ENCODE measurements around the gene MOCS3. TPM values are rescaled to one million over a fixed set of nuclear protein-coding genes. Genes with fewer than 3 reads are reported as not detected.
"Not testable (repeated sequence)": the region's sequence is repeated elsewhere in the genome, so short reads cannot be mapped to it uniquely, and the experiment has no call there.

The MOCS3 gene
- total RNA-seq, 1 experiment from 2014 or later, result 5.8 TPM

- Histone ChIP-seq H3K9me3 (ENCODE audit: control insufficient read depth, insufficient read depth, low read depth, low read length) (no peaks in the 10 kb centered on the region), H3K27ac (ENCODE audit: low read length) (no peak overlapping the region), H3K27me3 (ENCODE audit: control insufficient read depth, insufficient read depth, low read length) (no peaks in the 10 kb centered on the region), H3K4me1 (ENCODE audit: control insufficient read depth, insufficient read depth, low read length) (0 out of 2 replicates have a peak, but pooled peaks cover 3% of the 10 kb centered on the region), H3K36me3 (ENCODE audit: control insufficient read depth, insufficient read depth, low read length) (no peaks in the 10 kb centered on the region), H3K4me3 (ENCODE audit: low read depth in 2 of 2, low read length in 2 of 2) (no peak overlapping the region)
- no TSS peak for BruUV-seq (replicated peaks)
- intact Hi-C loops (cut with micrococcal nuclease; ENCODE audit: unreplicated experiment), result no loop called here
- in situ Hi-C loops (cut with HindIII; ENCODE audit: low pct_unique_long_range_greater_than_20kb, low sequenced_read_pairs), result no loop called here
- ATAC-seq, result no peak
- TF ChIP-seq POLR2AphosphoS5 (IDR thresholded peaks at IDR 0.05; ENCODE audit: low read depth, low read length), result no peak
- no peak for TF ChIP-seq SIN3A (IDR thresholded peaks at IDR 0.05; ENCODE audit: borderline replicate concordance, insufficient read depth, low read depth, low read length)
- TF ChIP-seq REST (IDR thresholded peaks at IDR 0.05; ENCODE audit: insufficient read depth in 1 of 2, low read depth in 2 of 2, low read length in 1 of 2), result no peak
- no peak for TF ChIP-seq TCF7L2 (IDR thresholded peaks at IDR 0.05; ENCODE audit: low read depth, low read length)
- TF ChIP-seq CTCF (IDR thresholded peaks at IDR 0.05), result no peak
- ChIA-PET POLR2A (no interaction called here), CTCF (no interaction called here)
- no peak for DNase-seq (ENCODE audit: low read depth, low spot score)
These were observed 17.2 kb downstream of the MOCS3 start for GRCh38 chr20:50975701-50976330.

- H3K4me3 ChIP-seq (ENCODE audit: low read depth in 2 of 2, low read length in 2 of 2), result no peak overlapping the region
- ATAC-seq (no peak), DNase-seq (ENCODE audit: low read depth, low spot score) (no peak)
- in situ Hi-C loops (cut with HindIII; ENCODE audit: low pct_unique_long_range_greater_than_20kb, low sequenced_read_pairs) (no loop called here), intact Hi-C loops (cut with micrococcal nuclease; ENCODE audit: unreplicated experiment) (no loop called here)
- BruUV-seq (replicated peaks), result no TSS peak
- no peaks in the 10 kb centered on the region for H3K27me3 ChIP-seq (ENCODE audit: control insufficient read depth, insufficient read depth, low read length)
- H3K36me3 ChIP-seq (ENCODE audit: control insufficient read depth, insufficient read depth, low read length), result no peaks in the 10 kb centered on the region
- H3K27ac ChIP-seq (ENCODE audit: low read length), result no peak overlapping the region
- 0 out of 2 replicates have a peak, but pooled peaks cover 3% of the 10 kb centered on the region for H3K4me1 ChIP-seq (ENCODE audit: control insufficient read depth, insufficient read depth, low read length)
- ChIA-PET POLR2A (no interaction called here), CTCF (interaction anchor here (0.6 to 0.8 kb wide), 4 partner anchors 10 to 618 kb away, joined by 3 to 5 read pairs (median 3); no protein-coding TSS in a partner anchor)
- H3K9me3 ChIP-seq (ENCODE audit: control insufficient read depth, insufficient read depth, low read depth, low read length), result no peaks in the 10 kb centered on the region
- TF ChIP-seq TCF7L2 (IDR thresholded peaks at IDR 0.05; ENCODE audit: low read depth, low read length) (no peak), POLR2AphosphoS5 (IDR thresholded peaks at IDR 0.05; ENCODE audit: low read depth, low read length) (no peak), SIN3A (IDR thresholded peaks at IDR 0.05; ENCODE audit: borderline replicate concordance, insufficient read depth, low read depth, low read length) (no peak), CTCF (IDR thresholded peaks at IDR 0.05) (no peak), REST (IDR thresholded peaks at IDR 0.05; ENCODE audit: insufficient read depth in 1 of 2, low read depth in 2 of 2, low read length in 1 of 2) (no peak)
These were observed 18.7 kb downstream of the MOCS3 start for GRCh38 chr20:50977066-50978021.

GRCh38 chr20:50978533-50978932 lies 19.9 kb downstream of the MOCS3 start:
- H3K4me1 ChIP-seq (ENCODE audit: control insufficient read depth, insufficient read depth, low read length); in situ Hi-C loops (cut with HindIII; ENCODE audit: low pct_unique_long_range_greater_than_20kb, low sequenced_read_pairs); H3K9me3 ChIP-seq (ENCODE audit: control insufficient read depth, insufficient read depth, low read depth, low read length); H3K27me3 ChIP-seq (ENCODE audit: control insufficient read depth, insufficient read depth, low read length); intact Hi-C loops (cut with micrococcal nuclease; ENCODE audit: unreplicated experiment); H3K27ac ChIP-seq (ENCODE audit: low read length); BruUV-seq (replicated peaks); H3K36me3 ChIP-seq (ENCODE audit: control insufficient read depth, insufficient read depth, low read length); DNase-seq (ENCODE audit: low read depth, low spot score); H3K4me3 ChIP-seq (ENCODE audit: low read depth in 2 of 2, low read length in 2 of 2); CTCF ChIA-PET; POLR2A ChIA-PET; ATAC-seq: not testable (repeated sequence)

Data from Panc1 (cell line).